GM23248 (cell line): Measurements from ENCODE around the gene NT5C. TPM values are rescaled to one million over a fixed set of nuclear protein-coding genes. Genes with fewer than 3 reads are reported as not detected.

Experiments
- DNase-seq: peaks from one replicate; pipeline ENCODE4 v3.0.0-alpha.2; 2015
- H2AFZ ChIP-seq: fragments of 200-600 bp; sonication (generic); 2 replicates; pipeline ENCODE4 v1.6.1; 2016; ENCODE audit warnings: antibody characterized with exemption
- H3F3A ChIP-seq: fragments of 200-600 bp; sonication (generic); 2 replicates; pipeline ENCODE4 v1.6.1; 2016; ENCODE audit warnings: mild to moderate bottlenecking, antibody characterized with exemption, mixed run types; ENCODE audit not compliant: insufficient read depth
- H3K27ac ChIP-seq: fragments of 200-600 bp; sonication (generic); 2 replicates; pipeline ENCODE4 v1.5.1; 2016; ENCODE audit warnings: mild to moderate bottlenecking
- H3K27me3 ChIP-seq: fragments of 200-600 bp; sonication (generic); replicated peaks from 2 replicates; pipeline ENCODE4 v1.6.1; 2016; ENCODE audit warnings: mild to moderate bottlenecking; ENCODE audit not compliant: insufficient read depth
- H3K36me3 ChIP-seq: fragments of 200-600 bp; sonication (generic); 2 replicates; pipeline ENCODE4 v1.6.1; 2016; ENCODE audit warnings: low read depth, mild to moderate bottlenecking
- H3K4me1 ChIP-seq: fragments of 200-600 bp; sonication (generic); 2 replicates; pipeline ENCODE4 v1.6.1; 2016; ENCODE audit warnings: mild to moderate bottlenecking; ENCODE audit not compliant: insufficient read depth
- H3K4me2 ChIP-seq: fragments of 200-600 bp; sonication (generic); one replicate; pipeline ENCODE4 v1.6.1; 2016; ENCODE audit warnings: mild to moderate bottlenecking; ENCODE audit not compliant: unreplicated experiment
- H3K4me3 ChIP-seq: fragments of 200-600 bp; sonication (generic); 2 replicates; pipeline ENCODE4 v1.5.1; 2016; ENCODE audit warnings: mild to moderate bottlenecking
- H3K79me2 ChIP-seq: fragments of 200-600 bp; sonication (generic); 2 replicates; pipeline ENCODE4 v1.6.1; 2016; ENCODE audit warnings: mild to moderate bottlenecking; ENCODE audit not compliant: insufficient read depth
- H3K9ac ChIP-seq: fragments of 200-600 bp; sonication (generic); 2 replicates; pipeline ENCODE4 v1.6.1; 2016; ENCODE audit warnings: mild to moderate bottlenecking
- H3K9me2 ChIP-seq: fragments of 200-600 bp; sonication (generic); 2 replicates; pipeline ENCODE4 v1.6.1; 2016; ENCODE audit warnings: mixed run types, mild to moderate bottlenecking, moderate library complexity; ENCODE audit not compliant: insufficient read depth
- H3K9me3 ChIP-seq: fragments of 200-600 bp; sonication (generic); one replicate; pipeline ENCODE4 v1.6.1; 2017; ENCODE audit warnings: low read depth
- H4K20me1 ChIP-seq: fragments of 200-600 bp; sonication (generic); 2 replicates; pipeline ENCODE4 v1.6.0; 2016; ENCODE audit not compliant: insufficient read depth
- EZH2 ChIP-seq: fragments of 200-600 bp; sonication (generic); IDR thresholded peaks from 2 replicates; pipeline ENCODE4 v1.6.1; 2018; ENCODE audit warnings: antibody characterized with exemption, mild to moderate bottlenecking; ENCODE audit not compliant: insufficient read depth, poor library complexity, severe bottlenecking
- EZH2phosphoT487 ChIP-seq: fragments of 200-600 bp; sonication (generic); IDR thresholded peaks from 2 replicates; pipeline ENCODE4 v1.6.1; 2018; ENCODE audit warnings: antibody characterized with exemption, moderate library complexity, mild to moderate bottlenecking, low read depth; ENCODE audit not compliant: insufficient read depth
- WGBS, 2 experiments: methylation state at CpG; one replicate each; pipeline ENCODE4 v1.1.6; 2015 to 2017; ENCODE audit warnings: low lambda C conversion rate in 2 of 2, low coverage in 1 of 2; ENCODE audit errors: missing lambda C conversion rate in 2 of 2; 5-methylcytosine and 5-hydroxymethylcytosine counted together
- in situ Hi-C: fragments of 300-500 bp; cut with MboI; formaldehyde crosslinking; loops from 2 replicates; pipeline ENCODE4 v1.15.0; 2020
- polyA plus RNA-seq: library from polyadenylated mRNA; unstranded; fragments of >200 nt; fragmentation: Nextera tagmentation; extraction: Ambion mirVana; gene quantifications from 2 replicates; pipeline ENCODE4 v1.2.1, GENCODE V29; 2016
- total RNA-seq: library from RNA; depleted of rRNA; stranded (reverse); fragments of >200 nt; shearing (Covaris generic); gene quantifications from 2 replicates; pipeline ENCODE4 v1.2.3, GENCODE V29; 2014

Gene NT5C
- total and polyA plus RNA-seq, 2 experiments from 2014 or later = 60.8 to 66.5 TPM

GRCh38 chr17:75093548-75094158, 37.9 kb downstream of the NT5C start:
- no peak for DNase-seq
- H3F3A ChIP-seq = no peaks in the 10 kb centered on the region
- no peak overlapping the region for H2AFZ ChIP-seq
- H3K79me2 ChIP-seq = no peaks in the 10 kb centered on the region
- H4K20me1 ChIP-seq = no peaks in the 10 kb centered on the region
- no peak overlapping the region for H3K27ac ChIP-seq
- H3K9ac ChIP-seq = no peak overlapping the region
- H3K9me2 ChIP-seq = no peaks in the 10 kb centered on the region
- no peak overlapping the region for H3K4me3 ChIP-seq
- H3K27me3 ChIP-seq = no peaks in the 10 kb centered on the region
- TF ChIP-seq EZH2 (no peak), EZH2phosphoT487 (no peak)
- in situ Hi-C loops = no loop called here
- H3K4me2 ChIP-seq = no peak overlapping the region
- WGBS, 2 experiments = 83 to 88% methylated on average over 18 of the region's 18 CpGs
- H3K36me3 ChIP-seq = no peaks in the 10 kb centered on the region
- H3K9me3 ChIP-seq = no peaks in the 10 kb centered on the region
- H3K4me1 ChIP-seq = peaks cover 8% of the 10 kb centered on the region

GRCh38 chr17:75091855-75092327, 39.7 kb downstream of the NT5C start:
- no peaks in the 10 kb centered on the region for H3K27me3 ChIP-seq
- H3K4me2 ChIP-seq = no peak overlapping the region
- 87 to 89% methylated on average over 10 of the region's 10 CpGs for WGBS, 2 experiments
- no peaks in the 10 kb centered on the region for H3F3A ChIP-seq
- H3K9me3 ChIP-seq = no peaks in the 10 kb centered on the region
- no peak for DNase-seq
- peaks cover 10% of the 10 kb centered on the region for H3K4me1 ChIP-seq
- H2AFZ ChIP-seq = no peak overlapping the region
- in situ Hi-C loops = no loop called here
- no peaks in the 10 kb centered on the region for H3K79me2 ChIP-seq
- H4K20me1 ChIP-seq = no peaks in the 10 kb centered on the region
- no peak overlapping the region for H3K9ac ChIP-seq
- no peak overlapping the region for H3K27ac ChIP-seq
- no peak for TF ChIP-seq EZH2
- no peak for TF ChIP-seq EZH2phosphoT487
- no peaks in the 10 kb centered on the region for H3K9me2 ChIP-seq
- no peaks in the 10 kb centered on the region for H3K36me3 ChIP-seq
- no peak overlapping the region for H3K4me3 ChIP-seq

GRCh38 chr17:75090871-75091854, 40.4 kb downstream of the NT5C start:
- Histone ChIP-seq H3K9me3 (no peaks in the 10 kb centered on the region), H3K27ac (no peak overlapping the region), H3K79me2 (no peaks in the 10 kb centered on the region), H3K9me2 (no peaks in the 10 kb centered on the region), H3K4me3 (no peak overlapping the region), H3F3A (no peaks in the 10 kb centered on the region), H3K4me2 (no peak overlapping the region), H2AFZ (no peak overlapping the region), H3K36me3 (no peaks in the 10 kb centered on the region), H4K20me1 (no peaks in the 10 kb centered on the region), H3K9ac (no peak overlapping the region), H3K4me1 (peaks cover 8% of the 10 kb centered on the region), H3K27me3 (no peaks in the 10 kb centered on the region)
- in situ Hi-C loops = no loop called here
- TF ChIP-seq EZH2 = no peak
- no peak for TF ChIP-seq EZH2phosphoT487
- DNase-seq = no peak
- WGBS, 2 experiments = 75 to 78% methylated on average over 19 of the region's 19 CpGs

- Histone ChIP-seq H3K27ac (peak overlapping the region; percentile 45; the same call in 1 of the 2 replicates), H3K27me3 (no peaks in the 10 kb centered on the region), H3K4me1 (peaks cover 9% of the 10 kb centered on the region), H2AFZ (peak overlapping the region; percentile 88), H3K9ac (peak overlapping the region; percentile 82), H3F3A (no peaks in the 10 kb centered on the region), H3K4me2 (peak overlapping the region; percentile 78), H3K9me2 (no peaks in the 10 kb centered on the region), H3K79me2 (no peaks in the 10 kb centered on the region), H4K20me1 (no peaks in the 10 kb centered on the region), H3K9me3 (no peaks in the 10 kb centered on the region), H3K36me3 (no peaks in the 10 kb centered on the region), H3K4me3 (peak overlapping the region; percentile 76)
- WGBS, 2 experiments = 82 to 86% methylated on average over 10 to 11 of the region's 11 CpGs
- in situ Hi-C loops = no loop called here
- peak; percentile 69 for DNase-seq
- TF ChIP-seq EZH2 (no peak), EZH2phosphoT487 (no peak)
Measured at GRCh38 chr17:75088465-75089417, 42.8 kb downstream of the NT5C start.
